ENCODE results near the gene NPY4R2.
"Not testable (repeated sequence)": the region's sequence is repeated elsewhere in the genome, so short reads cannot be mapped to it uniquely, and the experiment has no call there.

Gene NPY4R2

GRCh38 chr10:47928225-47928624 is 9.8 kb downstream of the NPY4R2 start:
- not testable (repeated sequence) for FAIRE-seq; DNase-seq (ENCODE audit: insufficient read length, low spot score)

GRCh38 chr10:47932824-47933223 is 14.4 kb downstream of the NPY4R2 start:
- not testable (repeated sequence) for FAIRE-seq; DNase-seq (ENCODE audit: insufficient read length, low spot score)

- DNase-seq (ENCODE audit: insufficient read length, low spot score); FAIRE-seq: not testable (repeated sequence)
These were observed 15.0 kb downstream of the NPY4R2 start for GRCh38 chr10:47933462-47933861.

- FAIRE-seq; DNase-seq (ENCODE audit: insufficient read length, low spot score): not testable (repeated sequence)
These were observed 18.3 kb downstream of the NPY4R2 start for GRCh38 chr10:47936772-47937228.

GRCh38 chr10:47937634-47938033 is 19.2 kb downstream of the NPY4R2 start:
- FAIRE-seq; DNase-seq (ENCODE audit: insufficient read length, low spot score): not testable (repeated sequence)

- not testable (repeated sequence) for FAIRE-seq; DNase-seq (ENCODE audit: insufficient read length, low spot score)
These were observed 22.4 kb downstream of the NPY4R2 start for GRCh38 chr10:47940821-47941220.

GRCh38 chr10:47941379-47941778 is 22.9 kb downstream of the NPY4R2 start:
- FAIRE-seq; DNase-seq (ENCODE audit: insufficient read length, low spot score): not testable (repeated sequence)

- not testable (repeated sequence) for FAIRE-seq; DNase-seq (ENCODE audit: insufficient read length, low spot score)
These were observed 24.0 kb downstream of the NPY4R2 start for GRCh38 chr10:47942351-47943019.

GRCh38 chr10:47943328-47943727 is 24.9 kb downstream of the NPY4R2 start:
- not testable (repeated sequence) for DNase-seq (ENCODE audit: insufficient read length, low spot score)

GRCh38 chr10:47947424-47947823 is 29.0 kb downstream of the NPY4R2 start:
- not testable (repeated sequence) for FAIRE-seq; DNase-seq (ENCODE audit: insufficient read length, low spot score)

More at GRCh38 chr10:47943328-47943727, 24.9 kb downstream of the NPY4R2 start:
- not testable (repeated sequence) for FAIRE-seq

- DNase-seq (ENCODE audit: insufficient read length, low spot score); FAIRE-seq: not testable (repeated sequence)
These were observed 38.7 kb downstream of the NPY4R2 start for GRCh38 chr10:47957158-47957557.

- not testable (repeated sequence) for DNase-seq (ENCODE audit: insufficient read length, low spot score); FAIRE-seq
These were observed 41.2 kb downstream of the NPY4R2 start for GRCh38 chr10:47959677-47960076.

GRCh38 chr10:47960699-47961098 is 42.2 kb downstream of the NPY4R2 start:
- DNase-seq (ENCODE audit: insufficient read length, low spot score); FAIRE-seq: not testable (repeated sequence)

- not testable (repeated sequence) for DNase-seq (ENCODE audit: insufficient read length, low spot score); FAIRE-seq
These were observed 44.3 kb downstream of the NPY4R2 start for GRCh38 chr10:47962785-47963184.

GRCh38 chr10:47964280-47965063 is 46.0 kb downstream of the NPY4R2 start:
- not testable (repeated sequence) for FAIRE-seq; DNase-seq (ENCODE audit: insufficient read length, low spot score)

- FAIRE-seq; DNase-seq (ENCODE audit: insufficient read length, low spot score): not testable (repeated sequence)
These were observed 50.5 kb downstream of the NPY4R2 start for GRCh38 chr10:47968988-47969387.

GRCh38 chr10:47970047-47970446 is 51.6 kb downstream of the NPY4R2 start:
- not testable (repeated sequence) for FAIRE-seq; DNase-seq (ENCODE audit: insufficient read length, low spot score)

- not testable (repeated sequence) for DNase-seq (ENCODE audit: insufficient read length, low spot score); FAIRE-seq
These were observed 53.1 kb downstream of the NPY4R2 start for GRCh38 chr10:47971598-47971997.

GRCh38 chr10:47972077-47972476 is 53.6 kb downstream of the NPY4R2 start:
- not testable (repeated sequence) for DNase-seq (ENCODE audit: insufficient read length, low spot score); FAIRE-seq

Measured in HTR-8/SVneo (cell line).